ENCODE results near the gene ATP1A4.
A peak's percentile ranks its signal among the peaks of the same experiment; 100 is the strongest.

Gene ATP1A4

GRCh38 chr1:160148121-160148520, 3.3 kb upstream of the ATP1A4 start:
- no peak for DNase-seq

GRCh38 chr1:160149233-160149632, 2.2 kb upstream of the ATP1A4 start:
- peak; percentile 25 for DNase-seq

- peak; percentile 62 for DNase-seq
Measured at GRCh38 chr1:160149716-160150115, 1.7 kb upstream of the ATP1A4 start.

GRCh38 chr1:160154790-160155189, 3.4 kb downstream of the ATP1A4 start:
- no peak for DNase-seq

GRCh38 chr1:160156361-160156760, 5.0 kb downstream of the ATP1A4 start:
- DNase-seq: no peak

- no peak for DNase-seq
Measured at GRCh38 chr1:160157174-160157573, 5.8 kb downstream of the ATP1A4 start.

- no peak for DNase-seq
Measured at GRCh38 chr1:160158031-160158430, 6.6 kb downstream of the ATP1A4 start.

GRCh38 chr1:160158534-160158933, 7.1 kb downstream of the ATP1A4 start:
- DNase-seq: no peak

- no peak for DNase-seq
Measured at GRCh38 chr1:160159846-160160245, 8.4 kb downstream of the ATP1A4 start.

- DNase-seq: peak; percentile 38
Measured at GRCh38 chr1:160161965-160162705, 10.7 kb downstream of the ATP1A4 start.

- DNase-seq: no peak
Measured at GRCh38 chr1:160162931-160163330, 11.5 kb downstream of the ATP1A4 start.

GRCh38 chr1:160163615-160164014, 12.2 kb downstream of the ATP1A4 start:
- DNase-seq: no peak

GRCh38 chr1:160164121-160164520, 12.7 kb downstream of the ATP1A4 start:
- DNase-seq: no peak

GRCh38 chr1:160166166-160166868, 14.9 kb downstream of the ATP1A4 start:
- no peak for DNase-seq

GRCh38 chr1:160167056-160167455, 15.7 kb downstream of the ATP1A4 start:
- no peak for DNase-seq

GRCh38 chr1:160167580-160167979, 16.2 kb downstream of the ATP1A4 start:
- no peak for DNase-seq

- no peak for DNase-seq
Measured at GRCh38 chr1:160168016-160168415, 16.6 kb downstream of the ATP1A4 start.

GRCh38 chr1:160168609-160169369, 17.4 kb downstream of the ATP1A4 start:
- DNase-seq: no peak

GRCh38 chr1:160169553-160170399, 18.4 kb downstream of the ATP1A4 start:
- no peak for DNase-seq

- DNase-seq: peak; percentile 60
Measured at GRCh38 chr1:160171354-160171753, 20.0 kb downstream of the ATP1A4 start.

- no peak for DNase-seq
Measured at GRCh38 chr1:160171980-160172379, 20.6 kb downstream of the ATP1A4 start.

GRCh38 chr1:160177231-160177630, 25.8 kb downstream of the ATP1A4 start:
- DNase-seq: no peak

- DNase-seq: no peak
Measured at GRCh38 chr1:160177667-160178066, 26.3 kb downstream of the ATP1A4 start.
